ENCODE measurements around the gene TREM1. TPM values are rescaled to one million over a fixed set of nuclear protein-coding genes. Genes with fewer than 3 reads are reported as not detected.

Gene TREM1
- total RNA-seq, 4 donors from 2014 or later: 0.27 TPM; not detected in 3

DNA sequence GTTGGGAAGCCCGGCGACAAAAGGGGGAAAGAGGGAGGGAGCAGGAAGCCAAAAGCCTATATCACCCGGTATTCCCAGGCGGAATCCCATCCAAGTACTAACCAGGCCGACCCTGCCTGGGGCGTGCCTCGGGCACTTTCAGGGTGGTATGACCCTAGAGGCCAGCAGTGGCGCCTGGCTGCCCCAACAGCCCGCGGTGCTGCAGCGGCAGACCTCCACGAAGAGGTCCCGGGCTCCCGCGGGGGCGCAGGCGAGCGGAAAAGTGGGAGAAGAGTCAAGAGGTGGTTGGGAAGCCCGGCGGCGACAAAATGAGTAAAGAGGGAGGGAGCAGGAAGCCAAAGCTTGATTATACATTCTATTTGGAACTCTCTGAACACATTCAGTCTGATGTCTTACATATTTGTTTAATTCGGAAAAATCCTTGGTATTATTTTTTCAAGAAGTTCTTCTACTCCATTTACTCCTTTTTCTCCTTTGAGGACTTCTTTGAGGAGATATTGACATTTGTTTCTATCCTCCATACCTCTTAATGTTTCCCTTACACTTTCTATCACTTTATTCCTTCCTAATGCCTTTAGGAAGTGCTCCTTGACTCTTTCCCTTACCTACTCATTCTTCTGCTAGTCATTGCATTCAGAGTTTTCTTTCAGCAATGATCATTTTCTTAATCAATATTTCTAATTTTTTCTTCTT lies 46.9 kb downstream of the TREM1 start:
- no peak for DNase-seq
- no peaks in the 10 kb centered on the region for H3K9me3 ChIP-seq
- in situ Hi-C loops (cut with MboI; ENCODE audit: low pct_ligation_motif_present in 1 of 4, low pct_unique_long_range_greater_than_20kb in 1 of 4, low sequenced_read_pairs in 3 of 4): no loop called here
- H3K27me3 ChIP-seq: peaks cover 55% of the 10 kb centered on the region
- no peaks in the 10 kb centered on the region for H3K36me3 ChIP-seq
- WGBS, 2 donors (ENCODE audit: low coverage in 1 of 2): 14 to 27% methylated on average over 4 to 22 of the region's 22 CpGs
- no peak overlapping the region for H3K27ac ChIP-seq
- no peak for TF ChIP-seq POLR2A (IDR thresholded peaks at IDR 0.05)
- TF ChIP-seq, protein P1, sequence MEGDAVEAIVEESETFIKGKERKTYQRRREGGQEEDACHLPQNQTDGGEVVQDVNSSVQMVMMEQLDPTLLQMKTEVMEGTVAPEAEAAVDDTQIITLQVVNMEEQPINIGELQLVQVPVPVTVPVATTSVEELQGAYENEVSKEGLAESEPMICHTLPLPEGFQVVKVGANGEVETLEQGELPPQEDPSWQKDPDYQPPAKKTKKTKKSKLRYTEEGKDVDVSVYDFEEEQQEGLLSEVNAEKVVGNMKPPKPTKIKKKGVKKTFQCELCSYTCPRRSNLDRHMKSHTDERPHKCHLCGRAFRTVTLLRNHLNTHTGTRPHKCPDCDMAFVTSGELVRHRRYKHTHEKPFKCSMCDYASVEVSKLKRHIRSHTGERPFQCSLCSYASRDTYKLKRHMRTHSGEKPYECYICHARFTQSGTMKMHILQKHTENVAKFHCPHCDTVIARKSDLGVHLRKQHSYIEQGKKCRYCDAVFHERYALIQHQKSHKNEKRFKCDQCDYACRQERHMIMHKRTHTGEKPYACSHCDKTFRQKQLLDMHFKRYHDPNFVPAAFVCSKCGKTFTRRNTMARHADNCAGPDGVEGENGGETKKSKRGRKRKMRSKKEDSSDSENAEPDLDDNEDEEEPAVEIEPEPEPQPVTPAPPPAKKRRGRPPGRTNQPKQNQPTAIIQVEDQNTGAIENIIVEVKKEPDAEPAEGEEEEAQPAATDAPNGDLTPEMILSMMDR (IDR thresholded peaks at IDR 0.05): no peak
- TF ChIP-seq POLR2AphosphoS5 (IDR thresholded peaks at IDR 0.05): no peak
- no peak for TF ChIP-seq EP300 (IDR thresholded peaks at IDR 0.05; ENCODE audit: low read depth)
- intact Hi-C loops (cut with DNase I; ENCODE audit: low total_unique reads): no loop called here
- H3K4me3 ChIP-seq: no peak overlapping the region
- no peaks in the 10 kb centered on the region for H3K4me1 ChIP-seq

DNA sequence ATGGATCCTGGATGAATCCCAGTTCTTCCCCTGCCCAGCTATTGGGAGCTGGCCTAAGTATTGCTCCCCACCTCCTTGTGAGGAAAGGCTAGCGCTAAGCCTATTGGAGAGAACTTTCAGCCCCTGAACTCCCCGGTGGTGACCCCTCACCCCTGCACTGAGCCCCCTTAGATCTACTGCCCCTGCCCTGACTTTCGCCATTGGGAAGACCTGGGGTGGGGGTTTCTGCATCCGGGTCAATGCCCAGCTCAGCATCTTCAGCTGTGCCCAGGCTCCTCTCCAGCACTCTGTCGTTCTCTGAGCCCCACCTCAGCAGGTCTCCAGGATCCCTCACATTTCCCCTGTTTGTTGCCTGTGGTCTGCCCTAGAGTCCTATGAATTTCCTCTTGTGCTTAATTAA lies 49.4 kb downstream of the TREM1 start:
- WGBS, 2 donors (ENCODE audit: low coverage in 1 of 2): 69% methylated on average over 5 of the region's 5 CpGs; no CpG with 5 or more reads in 1 of the 2 donors
- Histone ChIP-seq H3K4me1 (no peaks in the 10 kb centered on the region), H3K27ac (no peak overlapping the region), H3K36me3 (no peaks in the 10 kb centered on the region), H3K4me3 (no peak overlapping the region), H3K27me3 (peaks cover 52% of the 10 kb centered on the region), H3K9me3 (no peaks in the 10 kb centered on the region)
- TF ChIP-seq POLR2A (IDR thresholded peaks at IDR 0.05) (no peak), POLR2AphosphoS5 (IDR thresholded peaks at IDR 0.05) (no peak), EP300 (IDR thresholded peaks at IDR 0.05; ENCODE audit: low read depth) (no peak)
- TF ChIP-seq, protein P1 (IDR thresholded peaks at IDR 0.05): no peak
- DNase-seq: no peak
- intact Hi-C loops (cut with DNase I; ENCODE audit: low total_unique reads) (no loop called here), in situ Hi-C loops (cut with MboI; ENCODE audit: low pct_ligation_motif_present in 1 of 4, low pct_unique_long_range_greater_than_20kb in 1 of 4, low sequenced_read_pairs in 3 of 4) (no loop called here)

DNA sequence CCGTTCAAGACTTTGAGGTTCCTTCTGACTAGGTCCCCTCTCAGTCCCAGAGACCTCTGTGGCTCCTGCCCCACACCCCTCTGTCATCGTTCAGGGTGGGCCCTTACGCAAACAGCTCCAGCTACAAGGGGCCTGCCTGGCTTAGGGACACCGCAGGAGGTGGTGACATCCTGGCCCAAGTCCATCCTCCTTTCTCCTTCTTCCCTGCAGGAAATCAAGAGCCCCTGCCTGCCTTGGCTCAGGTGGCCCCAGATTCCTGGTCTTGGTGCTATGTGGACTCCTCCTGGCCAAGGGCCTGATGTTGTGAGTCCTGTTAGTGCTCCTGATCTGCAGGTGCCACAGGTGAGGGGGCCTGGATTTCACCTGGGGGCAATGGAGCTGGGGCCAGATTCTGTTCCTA lies 50.2 kb downstream of the TREM1 start:
- no peak overlapping the region for H3K4me3 ChIP-seq
- intact Hi-C loops (cut with DNase I; ENCODE audit: low total_unique reads) (no loop called here), in situ Hi-C loops (cut with MboI; ENCODE audit: low pct_ligation_motif_present in 1 of 4, low pct_unique_long_range_greater_than_20kb in 1 of 4, low sequenced_read_pairs in 3 of 4) (no loop called here)
- H3K27me3 ChIP-seq: peaks cover 44% of the 10 kb centered on the region
- no peaks in the 10 kb centered on the region for H3K36me3 ChIP-seq
- 87% methylated on average over 4 of the region's 4 CpGs; no CpG with 5 or more reads in 1 of the 2 donors for WGBS, 2 donors (ENCODE audit: low coverage in 1 of 2)
- no peaks in the 10 kb centered on the region for H3K4me1 ChIP-seq
- DNase-seq: no peak
- H3K9me3 ChIP-seq: no peaks in the 10 kb centered on the region
- H3K27ac ChIP-seq: no peak overlapping the region
- TF ChIP-seq, protein P1 (IDR thresholded peaks at IDR 0.05): no peak
- TF ChIP-seq POLR2AphosphoS5 (IDR thresholded peaks at IDR 0.05) (no peak), EP300 (IDR thresholded peaks at IDR 0.05; ENCODE audit: low read depth) (no peak), POLR2A (IDR thresholded peaks at IDR 0.05) (no peak)

DNA sequence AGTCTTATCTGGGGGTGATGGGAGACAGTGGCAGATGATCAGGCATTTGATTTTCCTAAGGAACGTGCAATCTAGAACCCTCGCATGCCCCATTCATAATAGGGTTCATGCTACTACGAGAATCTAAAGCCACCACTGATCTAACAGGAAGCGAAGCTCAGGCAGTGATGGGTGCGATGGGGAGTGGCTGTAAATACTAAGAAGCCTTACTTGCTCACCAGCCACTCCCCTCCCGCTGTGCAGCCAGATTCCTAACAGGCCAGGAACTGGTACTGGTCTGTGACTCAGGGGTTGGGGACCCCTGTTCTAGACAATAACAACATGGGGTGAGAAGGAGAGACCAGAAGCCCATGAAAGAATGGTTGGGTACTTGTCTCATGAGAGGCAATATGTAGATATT lies 53.8 kb downstream of the TREM1 start:
- peaks cover 12% of the 10 kb centered on the region for H3K27me3 ChIP-seq
- 87 to 92% methylated on average over 3 to 6 of the region's 6 CpGs for WGBS, 2 donors (ENCODE audit: low coverage in 1 of 2)
- DNase-seq: no peak

More for the DNA sequence above, 53.8 kb downstream of the TREM1 start:
- in situ Hi-C loops (cut with MboI; ENCODE audit: low pct_ligation_motif_present in 1 of 4, low pct_unique_long_range_greater_than_20kb in 1 of 4, low sequenced_read_pairs in 3 of 4): no loop called here
- Histone ChIP-seq H3K27ac (no peak overlapping the region), H3K9me3 (no peaks in the 10 kb centered on the region), H3K36me3 (no peaks in the 10 kb centered on the region), H3K4me3 (no peak overlapping the region), H3K4me1 (no peaks in the 10 kb centered on the region)
- TF ChIP-seq, protein P1 (IDR thresholded peaks at IDR 0.05): no peak
- TF ChIP-seq POLR2AphosphoS5 (IDR thresholded peaks at IDR 0.05) (no peak), EP300 (IDR thresholded peaks at IDR 0.05; ENCODE audit: low read depth) (no peak), POLR2A (IDR thresholded peaks at IDR 0.05) (no peak)
- intact Hi-C loops (cut with DNase I; ENCODE audit: low total_unique reads): no loop called here
